ENCODE results near the gene PPM1D.

- no peak for TF ChIP-seq CTCF (IDR thresholded peaks at IDR 0.05; ENCODE audit: insufficient read depth, low read depth, low read length)
- no peak for TF ChIP-seq EZH2 (IDR thresholded peaks at IDR 0.05; ENCODE audit: insufficient read depth, low read length)
These were observed 22.7 kb upstream of the PPM1D start for GRCh38 chr17:60577147-60577915.
